H1 (cell line): ENCODE results near the gene USP7. TPM values are rescaled to one million over a fixed set of nuclear protein-coding genes. Genes with fewer than 3 reads are reported as not detected.

Experiments
- CTCF ChIA-PET: fragments of 300-600 bp; sonication (Branson Sonifier 250); formaldehyde crosslinking; loops from one replicate; lab custom pipeline; 2021; ENCODE audit not compliant: partially characterized antibody; lab: Charles Lee
- POLR2A ChIA-PET: fragments of 300-600 bp; sonication (Branson Sonifier 250); formaldehyde crosslinking; loops from one replicate; lab custom pipeline; 2021; ENCODE audit warnings: inconsistent platforms; ENCODE audit not compliant: partially characterized antibody; lab: Charles Lee
- DNase-seq, 2 experiments: peaks; one replicate each; pipeline versions ENCODE4 v3.0.0 to v3.0.0-alpha.2; 2010 to 2022; ENCODE audit warnings: low spot score in 2 of 2, low read depth in 1 of 2, mixed read lengths in 1 of 2
- FAIRE-seq: peaks from 2 replicates; lab custom pipeline; 2011; peaks lifted over from hg19 to GRCh38; lab: Jason Lieb, UNC
- H2AFZ ChIP-seq: 2 replicates; pipeline ENCODE4 v1.8.1; 2012; ENCODE audit warnings: low read length, inconsistent platforms
- H2AK5ac ChIP-seq: 2 replicates; pipeline ENCODE4 v1.6.1; 2013; ENCODE audit warnings: low read depth, low read length
- H2BK120ac ChIP-seq: replicated peaks from 2 replicates; pipeline ENCODE3; 2013; ENCODE audit warnings: low read depth, low read length, inconsistent platforms
- H2BK12ac ChIP-seq: 2 replicates; pipeline ENCODE4 v1.6.1; 2013; ENCODE audit warnings: low read depth, low read length
- H2BK15ac ChIP-seq: 2 replicates; pipeline ENCODE4 v1.6.1; 2013; ENCODE audit warnings: low read length
- H2BK20ac ChIP-seq: 2 replicates; pipeline ENCODE4 v1.6.1; 2013; ENCODE audit warnings: low read length
- H2BK5ac ChIP-seq: 2 replicates; pipeline ENCODE4 v1.6.1; 2013; ENCODE audit warnings: low read depth, low read length
- H3K14ac ChIP-seq: 2 replicates; pipeline ENCODE4 v1.6.1; 2013; ENCODE audit warnings: inconsistent platforms; ENCODE audit not compliant: insufficient read length
- H3K18ac ChIP-seq: 2 replicates; pipeline ENCODE4 v1.6.1; 2013; ENCODE audit warnings: low read length; ENCODE audit errors: extremely low read depth
- H3K23ac ChIP-seq: 2 replicates; pipeline ENCODE4 v1.6.1; 2013; ENCODE audit warnings: inconsistent platforms; ENCODE audit not compliant: insufficient read length
- H3K23me2 ChIP-seq: 2 replicates; pipeline ENCODE4 v1.6.1; 2013; ENCODE audit warnings: low read depth, low read length
- H3K27ac ChIP-seq: 2 replicates; pipeline ENCODE4 v1.6.1; 2011; ENCODE audit warnings: low read depth, low read length, inconsistent platforms
- H3K27me3 ChIP-seq, 4 experiments: replicated peaks in 1 of 4; 1 replicate in 1 of 4; 2 replicates in 3 of 4; pipeline versions ENCODE4 v1.6.1 to v1.8.1; 2011 to 2013; ENCODE audit warnings: low read length in 3 of 4, mild to moderate bottlenecking in 3 of 4, inconsistent platforms in 2 of 4, mixed read lengths in 2 of 4, moderate library complexity in 1 of 4; ENCODE audit not compliant: control insufficient read depth in 3 of 4, insufficient read depth in 3 of 4; ENCODE audit errors: extremely low read depth in 1 of 4
- H3K36me3 ChIP-seq, 4 experiments: 2 replicates each; pipeline versions ENCODE4 v1.6.1 to v1.8.1; 2011 to 2013; ENCODE audit warnings: mild to moderate bottlenecking in 4 of 4, low read length in 3 of 4, moderate library complexity in 2 of 4, control low read depth in 1 of 4, inconsistent platforms in 1 of 4; ENCODE audit not compliant: insufficient read depth in 4 of 4, control insufficient read depth in 2 of 4
- H3K4ac ChIP-seq: replicated peaks from 2 replicates; pipeline ENCODE3; 2013; ENCODE audit warnings: low read length, low read depth, mixed read lengths, inconsistent platforms; ENCODE audit not compliant: insufficient read length
- H3K4me1 ChIP-seq, 4 experiments: replicated peaks in 1 of 4; 1 replicate in 1 of 4; 2 replicates in 3 of 4; pipeline versions ENCODE4 v1.6.1 to v1.8.1; 2011 to 2013; ENCODE audit warnings: low read length in 3 of 4, inconsistent platforms in 2 of 4, mixed read lengths in 1 of 4; ENCODE audit not compliant: insufficient read depth in 4 of 4, control insufficient read depth in 3 of 4
- H3K4me2 ChIP-seq, 2 experiments: 2 replicates each; pipeline versions ENCODE4 v1.6.1 to v1.8.1; 2011 to 2013; ENCODE audit warnings: low read depth in 2 of 2, low read length in 2 of 2, control low read depth in 1 of 2, inconsistent platforms in 1 of 2, mild to moderate bottlenecking in 1 of 2; ENCODE audit not compliant: insufficient read depth in 1 of 2
- H3K4me3 ChIP-seq, 4 experiments: fragments of 200-600, 300-600 bp in 1 of 4; sonication (generic), shearing (Covaris generic), sonication (Bioruptor Twin) in 1 of 4; 2 replicates each; pipeline versions ENCODE4 v1.5.1 to v1.8.1; 2011 to 2016; ENCODE audit warnings: low read length in 4 of 4, low read depth in 3 of 4, control low read depth in 2 of 4, inconsistent platforms in 2 of 4, mild to moderate bottlenecking in 2 of 4, mixed read lengths in 1 of 4, moderate library complexity in 1 of 4; ENCODE audit not compliant: insufficient read depth in 2 of 4; ENCODE audit errors: extremely low read depth in 1 of 4
- H3K56ac ChIP-seq: replicated peaks from 2 replicates; pipeline ENCODE3; 2013; ENCODE audit warnings: low read depth, mild to moderate bottlenecking, mixed read lengths, low read length, inconsistent platforms; ENCODE audit not compliant: insufficient read length
- H3K79me1 ChIP-seq: 2 replicates; pipeline ENCODE4 v1.6.1; 2013; ENCODE audit warnings: low read depth, low read length, control low read depth
- H3K79me2 ChIP-seq, 2 experiments: 2 replicates each; pipeline versions ENCODE4 v1.6.1 to v1.8.1; 2012 to 2013; ENCODE audit warnings: low read length in 2 of 2, mild to moderate bottlenecking in 2 of 2, inconsistent platforms in 1 of 2; ENCODE audit not compliant: insufficient read depth in 2 of 2, control insufficient read depth in 1 of 2
- H3K9ac ChIP-seq, 4 experiments: replicated peaks in 1 of 4; 1 replicate in 1 of 4; 2 replicates in 3 of 4; pipeline versions ENCODE4 v1.6.1 to v1.8.1; 2011 to 2013; ENCODE audit warnings: low read depth in 3 of 4, low read length in 3 of 4, control low read depth in 2 of 4, mild to moderate bottlenecking in 2 of 4, moderate library complexity in 2 of 4, inconsistent platforms in 1 of 4; ENCODE audit errors: extremely low read depth in 1 of 4
- H3K9me3 ChIP-seq, 2 experiments: 2 replicates each; pipeline versions ENCODE4 v1.6.1 to v1.8.1; 2012 to 2013; ENCODE audit warnings: mild to moderate bottlenecking in 2 of 2, moderate library complexity in 2 of 2, control low read depth in 1 of 2, inconsistent platforms in 1 of 2, low read depth in 1 of 2, low read length in 1 of 2, mixed read lengths in 1 of 2; ENCODE audit not compliant: insufficient read depth in 2 of 2
- H4K20me1 ChIP-seq, 2 experiments: replicated peaks in 1 of 2; 2 replicates each; pipeline versions ENCODE3 to v1.8.1; 2011 to 2013; ENCODE audit warnings: inconsistent platforms in 2 of 2, low read length in 2 of 2, mild to moderate bottlenecking in 1 of 2; ENCODE audit not compliant: insufficient read depth in 2 of 2, control insufficient read depth in 1 of 2
- H4K5ac ChIP-seq: 2 replicates; pipeline ENCODE4 v1.6.1; 2013; ENCODE audit warnings: low read length, low read depth, mixed read lengths, inconsistent platforms; ENCODE audit not compliant: insufficient read length
- H4K8ac ChIP-seq: 2 replicates; pipeline ENCODE4 v1.8.0; 2013; ENCODE audit warnings: mild to moderate bottlenecking, moderate library complexity, low read length, inconsistent platforms; ENCODE audit not compliant: insufficient read depth; ENCODE audit errors: extremely low read depth
- H4K91ac ChIP-seq: replicated peaks from 2 replicates; pipeline ENCODE3; 2013; ENCODE audit warnings: low read length, mixed read lengths, inconsistent platforms; ENCODE audit not compliant: insufficient read length
- ASH2L ChIP-seq: fragments of 200-600, 300-600 bp; sonication (generic); IDR thresholded peaks from one replicate; pipeline ENCODE4 v1.7.1; 2017; ENCODE audit warnings: low read length
- BCL11A ChIP-seq, 2 experiments: IDR thresholded peaks; one replicate each; pipeline ENCODE4 v1.6.1; 2011; ENCODE audit warnings: low read depth in 2 of 2, low read length in 2 of 2, mild to moderate bottlenecking in 2 of 2
- EGR1 ChIP-seq: IDR thresholded peaks from 2 replicates; pipeline ENCODE4 v1.6.1; 2011; ENCODE audit warnings: low read depth, low read length, borderline replicate concordance
- EP300 ChIP-seq, 2 experiments: IDR thresholded peaks; 1 replicate in 1 of 2; 2 replicates in 1 of 2; pipeline ENCODE4 v1.6.1; 2011 to 2012; ENCODE audit warnings: low read depth in 2 of 2, low read length in 2 of 2, mild to moderate bottlenecking in 2 of 2, borderline replicate concordance in 1 of 2, inconsistent platforms in 1 of 2, moderate library complexity in 1 of 2
- GABPA ChIP-seq: IDR thresholded peaks from 2 replicates; pipeline ENCODE4 v1.6.1; 2011; ENCODE audit warnings: mild to moderate bottlenecking, low read length, moderate library complexity, borderline replicate concordance; ENCODE audit not compliant: insufficient read depth
- HDAC2 ChIP-seq, 2 experiments: fragments of 300-600 bp in 1 of 2; sonication (generic) in 1 of 2; IDR thresholded peaks; 2 replicates each; pipeline ENCODE4 v1.6.1; 2011 to 2012; ENCODE audit warnings: low read depth in 2 of 2, low read length in 2 of 2, mild to moderate bottlenecking in 2 of 2, moderate library complexity in 2 of 2, borderline replicate concordance in 1 of 2, inconsistent platforms in 1 of 2
- POLR2AphosphoS5 ChIP-seq: IDR thresholded peaks from 2 replicates; pipeline ENCODE4 v1.6.1; 2011; ENCODE audit warnings: low read depth, low read length
- RBBP5 ChIP-seq: IDR thresholded peaks from 2 replicates; pipeline ENCODE4 v1.7.1; 2012; ENCODE audit warnings: low read depth, mild to moderate bottlenecking, inconsistent platforms, low read length, moderate library complexity, borderline replicate concordance
- RNF2 ChIP-seq: fragments of 200-900, 300-1000 bp; sonication (generic); IDR thresholded peaks from 2 replicates; pipeline ENCODE4 v1.7.1; 2016; ENCODE audit warnings: borderline replicate concordance, low read depth, mild to moderate bottlenecking, antibody characterized with exemption, low read length; ENCODE audit not compliant: poor library complexity, severe bottlenecking; ENCODE audit errors: missing control alignments
- RXRA ChIP-seq: IDR thresholded peaks from 2 replicates; pipeline ENCODE4 v1.6.1; 2011; ENCODE audit warnings: low read depth, mild to moderate bottlenecking, low read length, moderate library complexity; ENCODE audit not compliant: insufficient read depth
- SIRT6 ChIP-seq: IDR thresholded peaks from one replicate; pipeline ENCODE4 v1.7.1; 2012; ENCODE audit warnings: low read length, inconsistent platforms
- TCF12 ChIP-seq: IDR thresholded peaks from 2 replicates; pipeline ENCODE4 v1.6.1; 2011; ENCODE audit warnings: low read depth, mild to moderate bottlenecking, low read length
- TEAD4 ChIP-seq: IDR thresholded peaks from 2 replicates; pipeline ENCODE4 v1.6.1; 2012; ENCODE audit warnings: low read depth, low read length, inconsistent platforms, mixed read lengths
- ZNF274 ChIP-seq: IDR thresholded peaks from 2 replicates; pipeline ENCODE4 v1.7.0; 2012; ENCODE audit warnings: low read length, borderline replicate concordance; ENCODE audit errors: extremely low read depth
- WGBS, 2 experiments: shearing (Covaris generic) in 1 of 2; methylation state at CpG; one replicate each; pipeline versions ENCODE4 v1.1.6 to v1.1.7; 2013 to 2015; ENCODE audit warnings: low lambda C conversion rate in 2 of 2, mixed read lengths in 2 of 2, inconsistent platforms in 1 of 2, low coverage in 1 of 2, missing lambda C conversion rate in 1 of 2; ENCODE audit not compliant: insufficient replicate concordance in 2 of 2, insufficient coverage in 1 of 2, insufficient read length in 1 of 2; ENCODE audit errors: extremely low coverage in 1 of 2, missing lambda C conversion rate in 1 of 2; 5-methylcytosine and 5-hydroxymethylcytosine counted together
- polyA plus RNA-seq, 7 experiments: library from polyadenylated mRNA; depleted of rRNA in 3 of 7; stranded (reverse) in 5 of 7; unstranded in 2 of 7; fragments of >200 nt in 5 of 7; fragments of 200-250 nt in 2 of 7; gene quantifications; 1 replicate in 5 of 7; 2 replicates in 1 of 7; 4 replicates in 1 of 7; pipeline versions ENCODE4 v1.2.1 to v1.2.3, GENCODE V29; 2011 to 2013; ENCODE audit warnings: missing spikeins in 2 of 7, mixed read lengths in 2 of 7
- total RNA-seq: library from RNA; stranded (reverse); fragmentation: NEBNext Ultra II Directional; extraction: Animal tissue kit (Norgen Biotek cat#: 25700); gene quantifications from 2 replicates; pipeline ENCODE4 v1.2.1, GENCODE V29; 2021

Gene USP7
- total and polyA plus RNA-seq, 2 of the 8 experiments (the other 6 are each of a cell fraction or from before 2014, with no cell fraction given), result 21.3 to 211 TPM

GRCh38 chr16:8960788-8961109 lies 3.0 kb downstream of the USP7 start:
- ChIA-PET CTCF (interaction anchor here (1.2 to 3.5 kb wide), 7 partner anchors 14 to 81 kb away, joined by 3 to 25 read pairs (median 5); no protein-coding TSS in a partner anchor), POLR2A (interaction anchor here (0.8 to 2.9 kb wide), 5 partner anchors 14 to 47 kb away, joined by 3 to 13 read pairs (median 4); no protein-coding TSS in a partner anchor)
- 87% methylated on average over 1 of the region's 1 CpG; no CpG with 5 or more reads in 1 of the 2 experiments for WGBS, 2 experiments
- no peak overlapping the region for H2BK15ac ChIP-seq
- H4K91ac ChIP-seq, result no peak overlapping the region
- no peak overlapping the region for H2BK20ac ChIP-seq
- no peak overlapping the region for H2AK5ac ChIP-seq
- no peak overlapping the region for H3K4ac ChIP-seq
- no peak overlapping the region for H4K8ac ChIP-seq
- peaks cover 0 to 7% (median 2%) of the 10 kb centered on the region in 4 experiments; a peak in 3 of 7 replicates for H3K27me3 ChIP-seq
- H3K4me1 ChIP-seq, result peaks cover 27 to 43% (median 34%) of the 10 kb centered on the region in 4 experiments
- H3K9me3 ChIP-seq, result no peaks in the 10 kb centered on the region
- H3K79me2 ChIP-seq, result peaks cover 60 to 71% of the 10 kb centered on the region in 2 experiments
- H2BK12ac ChIP-seq, result no peak overlapping the region
- peaks cover 7% of the 10 kb centered on the region for H3K23me2 ChIP-seq
- H3K36me3 ChIP-seq, result no peaks in the 10 kb centered on the region
- no peak overlapping the region for H3K23ac ChIP-seq
- H4K5ac ChIP-seq, result no peak overlapping the region
- no peak overlapping the region for H2AFZ ChIP-seq
- peak overlapping the region in 1 of 4 experiments; percentile 6; a peak in 1 of 8 replicates for H3K4me3 ChIP-seq
- H4K20me1 ChIP-seq, result peaks cover 32 to 49% of the 10 kb centered on the region in 2 experiments
- no peak overlapping the region for H3K56ac ChIP-seq
- FAIRE-seq, result no peak
- no peak overlapping the region for H3K9ac ChIP-seq
- no peak overlapping the region for H3K14ac ChIP-seq
- H3K18ac ChIP-seq, result no peak overlapping the region
- H3K27ac ChIP-seq, result no peak overlapping the region
- no peak for DNase-seq
- peak overlapping the region; percentile 61; the same call in 1 of the 2 replicates for H2BK5ac ChIP-seq
- peaks cover 12% of the 10 kb centered on the region for H3K79me1 ChIP-seq
- peak overlapping the region; percentile 44 to 63 for H3K4me2 ChIP-seq
- H2BK120ac ChIP-seq, result no peak overlapping the region
- TF ChIP-seq EP300 (IDR thresholded peaks at IDR 0.05; ENCODE audit: borderline replicate concordance in 1 of 2, low read depth in 2 of 2, low read length in 2 of 2) (no peak), RBBP5 (no peak), ZNF274 (no peak), ASH2L (no peak), POLR2AphosphoS5 (no peak), GABPA (no peak), RXRA (no peak), RNF2 (no peak), TEAD4 (no peak), EGR1 (no peak), BCL11A (IDR thresholded peaks at IDR 0.05; ENCODE audit: low read depth in 2 of 2, low read length in 2 of 2) (no peak), TCF12 (no peak), HDAC2 (IDR thresholded peaks at IDR 0.05; ENCODE audit: borderline replicate concordance in 1 of 2, low read depth in 2 of 2, low read length in 2 of 2) (no peak), SIRT6 (no peak)
